Measurements from ENCODE around the gene ZNF749.
"Not testable (repeated sequence)": the region's sequence is repeated elsewhere in the genome, so short reads cannot be mapped to it uniquely, and the experiment has no call there.

Gene ZNF749

DNA sequence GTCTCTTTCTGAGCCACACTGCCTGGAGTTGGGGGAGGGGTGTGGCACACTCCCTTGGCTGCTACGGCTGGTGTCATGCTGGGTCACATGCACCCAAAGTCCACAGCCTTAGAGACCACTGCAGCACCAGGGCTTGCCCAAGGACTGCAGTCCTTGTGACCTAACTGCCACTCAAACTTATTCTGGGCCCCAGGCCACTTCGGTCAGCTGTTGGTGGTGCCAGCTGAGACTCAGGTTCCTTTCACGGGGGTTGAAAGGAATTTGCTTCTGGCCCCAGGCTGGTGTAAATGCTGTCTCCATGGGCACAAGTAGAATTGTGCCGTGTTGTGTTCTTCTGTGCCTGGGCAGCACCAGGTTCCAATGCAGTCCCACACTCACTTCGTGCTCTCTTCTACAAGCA, 31.4 kb downstream of the ZNF749 start:
- DNase-seq (ENCODE audit: low spot score) = no peak

DNA sequence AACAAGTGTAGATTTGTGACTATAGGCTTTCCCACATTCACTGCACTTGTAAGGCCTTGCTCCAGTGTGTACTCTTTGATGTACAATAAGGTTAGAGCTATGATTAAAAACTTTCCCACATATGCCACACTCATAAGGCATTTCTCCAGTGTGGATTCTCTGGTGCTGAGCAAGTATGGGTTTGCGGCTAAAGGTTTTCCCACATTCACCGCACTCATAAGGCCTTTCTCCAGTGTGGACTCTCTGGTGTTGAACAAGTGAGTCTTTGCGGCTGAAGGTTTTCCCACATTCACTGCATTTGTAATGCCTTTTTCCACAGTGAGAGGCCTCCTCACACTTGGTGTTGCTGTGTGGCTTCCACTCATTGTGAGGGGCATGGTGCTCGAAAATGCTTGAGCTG, 38.5 kb downstream of the ZNF749 start:
- DNase-seq (ENCODE audit: low spot score) = no peak

DNA sequence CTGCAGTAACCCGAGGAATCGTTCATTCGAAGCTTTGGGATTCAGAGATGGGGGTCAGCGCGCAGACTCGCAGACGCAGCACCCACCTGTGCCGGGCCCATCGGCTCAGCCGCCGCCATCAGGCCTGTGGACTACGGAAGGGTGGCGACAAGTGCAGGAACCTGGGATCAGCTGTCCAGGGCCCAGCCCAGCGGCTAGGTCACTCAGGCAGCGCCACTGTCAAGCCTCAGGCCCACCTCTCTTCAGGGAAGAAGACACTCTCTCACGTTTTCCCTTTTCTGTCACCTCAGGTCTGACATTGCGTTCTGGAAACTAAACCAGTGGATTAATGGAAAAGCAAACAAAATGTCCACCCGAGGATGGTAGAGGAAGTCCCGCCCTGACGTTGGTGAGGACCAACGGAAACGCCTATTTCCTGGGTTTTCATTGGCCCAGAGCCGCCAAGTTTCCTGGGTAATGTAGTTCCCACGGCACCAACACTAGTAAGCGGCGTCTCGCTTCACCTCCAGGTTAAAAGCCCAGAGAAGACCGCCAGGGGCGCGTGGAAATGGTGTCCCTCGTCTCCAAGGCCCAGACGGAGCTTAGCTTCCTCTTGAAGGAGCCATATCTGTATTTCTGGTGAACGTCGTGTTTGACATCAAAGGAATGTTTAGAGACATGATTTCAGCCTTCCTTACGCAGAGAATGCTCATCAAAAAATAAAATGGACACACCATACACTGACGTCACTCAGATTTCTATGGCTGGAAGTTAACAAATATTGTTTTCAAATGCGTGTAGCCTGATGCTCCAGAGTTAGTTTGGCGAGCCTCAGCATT, 42.3 kb downstream of the ZNF749 start, which contains the start of gene ZNF772:
Gene ZNF772, minus strand, starts transcription at position 376 of the 818 bp plus-strand sequence. Its CDS starts 257 bp downstream, at position 119.
- peak; percentile 91 for DNase-seq (ENCODE audit: low spot score)

DNA sequence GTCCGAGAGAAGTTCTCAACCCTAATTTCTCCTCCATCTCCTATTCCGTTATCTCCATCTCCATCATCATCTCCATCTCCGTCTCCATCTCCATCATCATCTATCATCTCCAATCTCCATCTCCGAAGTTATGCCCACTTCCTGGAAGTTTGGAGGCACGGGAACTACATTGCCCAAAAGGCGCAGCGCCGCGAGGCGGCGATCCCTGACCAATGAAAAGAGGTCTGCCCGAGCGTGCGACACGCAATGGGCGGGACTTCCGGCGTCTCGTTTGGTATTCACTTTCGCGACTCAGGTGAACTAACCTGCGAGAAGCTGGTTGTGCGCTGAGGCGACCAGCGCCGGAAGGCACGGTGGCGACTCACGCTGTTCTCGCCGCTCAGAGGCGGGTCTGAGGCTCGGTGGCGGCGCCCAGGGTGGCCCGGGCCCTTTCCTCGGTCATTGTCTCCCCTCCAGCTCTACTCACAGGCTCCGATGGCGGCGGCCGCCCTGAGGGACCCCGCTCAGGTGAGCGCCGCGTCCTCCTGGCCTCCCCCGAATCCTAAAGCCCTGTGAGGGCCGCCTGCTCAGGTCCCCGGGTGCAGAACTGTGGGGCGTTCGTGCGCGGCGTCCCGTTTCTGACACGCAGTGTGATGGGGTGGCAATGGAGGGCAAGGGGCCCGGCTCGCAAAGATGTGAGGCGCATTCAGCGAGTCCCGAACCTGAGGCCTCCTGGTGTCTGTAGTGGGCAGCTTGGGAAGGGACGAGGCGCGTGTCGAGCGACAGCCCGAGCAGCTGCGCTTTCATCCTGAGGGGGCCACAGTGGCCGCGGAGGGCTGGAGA, 52.6 kb downstream of the ZNF749 start, which contains the start of gene ZNF419:
Gene ZNF419, plus strand, starts transcription at position 274 of the 822 bp plus-strand sequence. Its CDS starts 201 bp downstream, at position 475.
- peak; percentile 93 for DNase-seq (ENCODE audit: low spot score)

DNA sequence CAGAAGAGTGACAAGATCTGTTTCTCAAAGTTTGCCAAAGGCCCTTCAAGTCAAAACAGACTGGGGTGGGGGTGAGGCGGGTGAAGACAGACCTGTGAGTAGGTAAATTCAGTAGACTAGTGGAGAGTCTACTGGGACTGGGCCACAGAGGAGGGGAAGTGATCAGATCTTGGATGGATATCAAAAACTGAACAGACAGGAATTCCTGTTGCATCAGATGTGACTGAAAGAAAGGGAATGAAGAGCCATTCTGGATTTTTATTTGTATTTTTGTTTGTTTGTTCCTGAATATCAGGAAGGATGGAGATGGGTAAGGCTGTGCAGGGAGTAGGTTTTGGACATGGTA, 53.1 kb downstream of the ZNF749 start:
- DNase-seq (ENCODE audit: low spot score) = not testable (repeated sequence)

Measured in kidney tubule cell (primary cell).